22Rv1 (cell line): ENCODE results near the gene FANK1.

Source experiments
- CTCF ChIP-seq: fragments of 450-650 bp; IDR thresholded peaks from 2 replicates; pipeline ENCODE4 v1.5.1; 2017; ENCODE audit warnings: mild to moderate bottlenecking
- ZFX ChIP-seq: fragments of 450-650 bp; IDR thresholded peaks from 2 replicates; pipeline ENCODE4 v1.6.1; 2017; ENCODE audit warnings: antibody characterized with exemption, borderline replicate concordance

- TF ChIP-seq CTCF (no peak), ZFX (no peak)
Measured at GRCh38 chr10:126016882-126017281, 120.5 kb downstream of the FANK1 start.
